B cell (primary cell): Measurements from ENCODE around the gene XYLT1. TPM values are rescaled to one million over a fixed set of nuclear protein-coding genes. Genes with fewer than 3 reads are reported as not detected.
A peak's percentile ranks its signal among the peaks of the same experiment; 100 is the strongest.

Experiments
- ATAC-seq: fragments of 200-7000 bp; cut with Tn5 transposase; one replicate; pipeline ENCODE4 v1.10.0; 2021; ENCODE audit warnings: low read depth, mild to moderate bottlenecking, moderate number of reproducible peaks, moderate library complexity
- CTCF ChIA-PET: fragments of 350-600 bp; sonication (Branson Sonifier 250); formaldehyde crosslinking; loops from one replicate; lab custom pipeline; 2021; ENCODE audit warnings: antibody characterized with exemption, inconsistent platforms; lab: Charles Lee
- POLR2A ChIA-PET: fragments of 350-600 bp; sonication (Branson Sonifier 250); formaldehyde crosslinking; loops from one replicate; lab custom pipeline; 2021; ENCODE audit warnings: antibody characterized with exemption; lab: Charles Lee
- DNase-seq: peaks from one replicate; pipeline ENCODE4 v3.0.0; 2013
- H2AFZ ChIP-seq: 2 replicates; pipeline ENCODE4 v1.6.1; 2012; ENCODE audit warnings: mild to moderate bottlenecking, low read depth, low read length; ENCODE audit not compliant: insufficient read depth, poor library complexity, severe bottlenecking
- H3K27ac ChIP-seq, 2 donors: 1 replicate in 1 of 2; 2 replicates in 1 of 2; pipeline ENCODE4 v1.5.1; 2012 to 2013; ENCODE audit warnings: low read length in 2 of 2, mild to moderate bottlenecking in 2 of 2, moderate library complexity in 1 of 2
- H3K27me3 ChIP-seq, 4 experiments: fragments of 200-600 bp in 1 of 4; sonication (generic) in 1 of 4; replicated peaks in 1 of 4; 1 replicate in 2 of 4; 2 replicates in 2 of 4; pipeline versions ENCODE4 v1.6.1 to v1.7.0; 2013 to 2016; ENCODE audit warnings: low read length in 3 of 4, mild to moderate bottlenecking in 2 of 4, mixed read lengths in 1 of 4, moderate library complexity in 1 of 4; ENCODE audit not compliant: insufficient read depth in 4 of 4, control insufficient read depth in 3 of 4; ENCODE audit errors: control extremely low read depth in 1 of 4
- H3K36me3 ChIP-seq, 2 experiments: replicated peaks in 1 of 2; 1 replicate in 1 of 2; 2 replicates in 1 of 2; pipeline versions ENCODE4 v1.6.1 to v1.7.1; 2013; ENCODE audit warnings: low read length in 1 of 2; ENCODE audit not compliant: insufficient read depth in 2 of 2, control insufficient read depth in 1 of 2; ENCODE audit errors: control extremely low read depth in 1 of 2, extremely low read depth in 1 of 2
- H3K4me1 ChIP-seq, 2 donors: fragments of 200-600 bp in 1 of 2; sonication (generic) in 1 of 2; 1 replicate in 1 of 2; 2 replicates in 1 of 2; pipeline versions ENCODE4 v1.5.1 to v1.6.1; 2013 to 2017; ENCODE audit warnings: low read length in 2 of 2; ENCODE audit not compliant: control insufficient read depth in 2 of 2, insufficient read depth in 2 of 2
- H3K4me2 ChIP-seq: replicated peaks from 2 replicates; pipeline ENCODE3; 2012; ENCODE audit warnings: mild to moderate bottlenecking, low read depth, low read length; ENCODE audit not compliant: poor library complexity, severe bottlenecking
- H3K4me3 ChIP-seq, 5 experiments: fragments of 200-600 bp in 1 of 5; sonication (generic) in 1 of 5; 1 replicate in 3 of 5; 2 replicates in 2 of 5; pipeline versions ENCODE4 v1.5.1 to v1.7.0; 2011 to 2016; ENCODE audit warnings: low read length in 4 of 5, mild to moderate bottlenecking in 4 of 5, low read depth in 2 of 5, control low read depth in 1 of 5, moderate library complexity in 1 of 5; ENCODE audit not compliant: insufficient read depth in 1 of 5; ENCODE audit errors: control extremely low read depth in 1 of 5, extremely low read depth in 1 of 5
- H3K79me2 ChIP-seq: fragments of 200-600 bp; sonication (generic); one replicate; pipeline ENCODE4 v1.6.0; 2016; ENCODE audit warnings: low read length; ENCODE audit not compliant: control insufficient read depth, insufficient read depth
- H3K9ac ChIP-seq: fragments of 200-600 bp; sonication (generic); 2 replicates; pipeline ENCODE4 v1.6.1; 2017; ENCODE audit warnings: mild to moderate bottlenecking, low read length, moderate library complexity
- H3K9me3 ChIP-seq, 3 donors: one replicate each; pipeline versions ENCODE4 v1.6.1 to v1.7.1; 2013; ENCODE audit warnings: low read length in 2 of 3; ENCODE audit not compliant: control insufficient read depth in 2 of 3, insufficient read depth in 1 of 3; ENCODE audit errors: control extremely low read depth in 1 of 3
- H4K20me1 ChIP-seq: 2 replicates; pipeline ENCODE4 v1.6.0; 2012; ENCODE audit warnings: mild to moderate bottlenecking, low read length; ENCODE audit not compliant: insufficient read depth, control insufficient read depth, poor library complexity, severe bottlenecking
- H3K27ac Mint-ChIP-seq: one replicate; pipeline ENCODE4 v1.8.0; 2021; ENCODE audit warnings: mixed read lengths
- H3K27me3 Mint-ChIP-seq: one replicate; pipeline ENCODE4 v1.8.0; 2021; ENCODE audit warnings: mixed read lengths
- H3K4me1 Mint-ChIP-seq: one replicate; pipeline ENCODE4 v1.8.0; 2021; ENCODE audit warnings: mixed read lengths
- H3K4me3 Mint-ChIP-seq: one replicate; pipeline ENCODE4 v1.8.0; 2021; ENCODE audit warnings: mixed read lengths
- H3K9me3 Mint-ChIP-seq: one replicate; pipeline ENCODE4 v1.8.0; 2022; ENCODE audit warnings: mixed read lengths; ENCODE audit not compliant: insufficient read depth
- EZH2 ChIP-seq: IDR thresholded peaks from 2 replicates; pipeline ENCODE4 v1.6.1; 2012; ENCODE audit warnings: borderline replicate concordance, low read depth, mild to moderate bottlenecking, moderate library complexity, low read length; ENCODE audit not compliant: insufficient read depth, poor library complexity, severe bottlenecking
- WGBS: methylation state at CpG from one replicate; pipeline ENCODE4 v1.1.5; 2013; ENCODE audit warnings: missing lambda C conversion rate; ENCODE audit not compliant: insufficient coverage; 5-methylcytosine and 5-hydroxymethylcytosine counted together
- intact Hi-C: fragments of 100-400 bp; cut with micrococcal nuclease; formaldehyde crosslinking; loops from one replicate; pipeline ENCODE4 v1.10.0; 2022
- polyA plus RNA-seq: library from polyadenylated mRNA; depleted of rRNA; stranded (reverse); fragments of >200 nt; gene quantifications from 2 replicates; pipeline ENCODE4 v1.2.3, GENCODE V29; 2012
- total RNA-seq, 2 donors: library from RNA; stranded (reverse); fragments of 120-200 nt in 1 of 2; gene quantifications; 1 replicate in 1 of 2; 2 replicates in 1 of 2; pipeline versions ENCODE4 v1.2.3 to v1.2.4, GENCODE V29; 2013 to 2022
- TF ChIP-seq, protein P1 (sequence below): fragments of 200-600 bp; IDR thresholded peaks from one replicate; pipeline ENCODE4 v1.8.0; 2022; ENCODE audit warnings: antibody characterized with exemption, mild to moderate bottlenecking

The XYLT1 gene
- total and polyA plus RNA-seq, 2 donors (not counting 1 experiment from before 2014, with no cell fraction given), result 8.7 to 59.6 TPM

DNA sequence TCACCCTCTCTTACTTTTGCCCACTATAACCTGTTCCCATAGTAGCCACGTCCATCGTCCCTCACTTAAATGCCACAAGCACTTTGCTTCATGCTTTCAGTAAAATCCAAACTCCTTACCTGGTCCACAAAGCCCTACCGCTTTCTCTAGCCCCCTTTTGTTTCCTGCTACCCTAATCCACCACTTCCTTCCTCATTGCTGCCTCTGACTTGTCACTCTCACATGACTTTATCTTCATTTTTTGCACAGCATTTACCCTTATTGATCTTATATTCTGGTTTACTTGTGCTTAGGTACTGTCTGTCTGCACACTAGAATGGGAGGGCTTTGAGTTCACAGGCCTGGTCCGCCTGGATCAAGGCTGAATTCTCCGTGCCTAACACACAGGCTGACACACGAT lies 340.0 kb downstream of the XYLT1 start:
- Histone ChIP-seq H3K27me3 (no peaks in the 10 kb centered on the region), H3K4me2 (peak overlapping the region; percentile 6), H3K9me3 (no peaks in the 10 kb centered on the region), H4K20me1 (peaks cover 1% of the 10 kb centered on the region), H3K27ac (no peak overlapping the region), H2AFZ (no peak overlapping the region), H3K36me3 (peaks cover 1 to 81% of the 10 kb centered on the region in 2 experiments), H3K9ac (peak overlapping the region; percentile 10), H3K4me3 (no peak overlapping the region), H3K4me1 (peaks cover 9 to 15% of the 10 kb centered on the region in 2 donors), H3K79me2 (peaks cover 5% of the 10 kb centered on the region)
- ChIA-PET CTCF (no interaction called here), POLR2A (no interaction called here)
- Mint-ChIP-seq H3K4me3 (no peak overlapping the region), H3K4me1 (peaks cover 36% of the 10 kb centered on the region), H3K9me3 (no peaks in the 10 kb centered on the region), H3K27me3 (no peaks in the 10 kb centered on the region), H3K27ac (no peak overlapping the region)
- ATAC-seq (no peak), DNase-seq (no peak)
- intact Hi-C loops, result no loop called here
- 40% methylated on average over 3 of the region's 6 CpGs for WGBS
- TF ChIP-seq EZH2, result no peak
- TF ChIP-seq, protein P1, sequence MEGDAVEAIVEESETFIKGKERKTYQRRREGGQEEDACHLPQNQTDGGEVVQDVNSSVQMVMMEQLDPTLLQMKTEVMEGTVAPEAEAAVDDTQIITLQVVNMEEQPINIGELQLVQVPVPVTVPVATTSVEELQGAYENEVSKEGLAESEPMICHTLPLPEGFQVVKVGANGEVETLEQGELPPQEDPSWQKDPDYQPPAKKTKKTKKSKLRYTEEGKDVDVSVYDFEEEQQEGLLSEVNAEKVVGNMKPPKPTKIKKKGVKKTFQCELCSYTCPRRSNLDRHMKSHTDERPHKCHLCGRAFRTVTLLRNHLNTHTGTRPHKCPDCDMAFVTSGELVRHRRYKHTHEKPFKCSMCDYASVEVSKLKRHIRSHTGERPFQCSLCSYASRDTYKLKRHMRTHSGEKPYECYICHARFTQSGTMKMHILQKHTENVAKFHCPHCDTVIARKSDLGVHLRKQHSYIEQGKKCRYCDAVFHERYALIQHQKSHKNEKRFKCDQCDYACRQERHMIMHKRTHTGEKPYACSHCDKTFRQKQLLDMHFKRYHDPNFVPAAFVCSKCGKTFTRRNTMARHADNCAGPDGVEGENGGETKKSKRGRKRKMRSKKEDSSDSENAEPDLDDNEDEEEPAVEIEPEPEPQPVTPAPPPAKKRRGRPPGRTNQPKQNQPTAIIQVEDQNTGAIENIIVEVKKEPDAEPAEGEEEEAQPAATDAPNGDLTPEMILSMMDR, result no peak

DNA sequence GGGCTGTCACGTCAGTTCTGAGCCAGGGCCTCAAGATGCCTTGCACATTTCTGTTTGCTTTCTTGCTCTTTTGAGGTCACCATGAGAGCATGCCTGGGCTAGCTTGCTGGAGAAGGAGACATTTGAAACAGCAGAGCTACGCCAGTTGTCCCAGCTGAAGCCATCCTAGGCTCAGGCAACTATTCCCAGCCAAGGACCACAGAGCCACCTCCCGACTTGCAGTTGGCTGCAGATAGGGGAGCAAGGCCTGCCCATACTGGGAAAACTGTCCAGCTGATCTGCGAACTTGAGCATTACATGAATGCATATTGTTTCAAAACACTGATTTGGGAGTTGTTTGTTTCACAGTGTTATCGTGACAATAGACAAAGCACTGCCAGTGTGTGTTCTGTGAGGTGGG lies 340.8 kb downstream of the XYLT1 start:
- no peak overlapping the region for H3K27ac ChIP-seq
- H3K36me3 ChIP-seq, result peaks cover 3 to 83% of the 10 kb centered on the region in 2 experiments
- no peak overlapping the region for H3K9ac ChIP-seq
- no peak overlapping the region for H3K27ac Mint-ChIP-seq
- H3K9me3 ChIP-seq, result no peaks in the 10 kb centered on the region
- no peak for ATAC-seq
- peaks cover 35% of the 10 kb centered on the region for H3K4me1 Mint-ChIP-seq
- WGBS, result 97% methylated on average over 5 of the region's 5 CpGs
- POLR2A ChIA-PET, result no interaction called here
- intact Hi-C loops, result no loop called here
- peaks cover 8% of the 10 kb centered on the region for H4K20me1 ChIP-seq
- H3K79me2 ChIP-seq, result peaks cover 5% of the 10 kb centered on the region
- TF ChIP-seq EZH2, result no peak
- TF ChIP-seq, protein P1, result no peak
- H3K9me3 Mint-ChIP-seq, result no peaks in the 10 kb centered on the region
- no peaks in the 10 kb centered on the region for H3K27me3 Mint-ChIP-seq
- no peak for DNase-seq
- CTCF ChIA-PET, result no interaction called here
- no peak overlapping the region for H3K4me2 ChIP-seq
- H3K27me3 ChIP-seq, result no peaks in the 10 kb centered on the region
- H3K4me3 Mint-ChIP-seq, result no peak overlapping the region
- no peak overlapping the region for H2AFZ ChIP-seq
- H3K4me1 ChIP-seq, result peaks cover 9 to 15% of the 10 kb centered on the region in 2 donors
- H3K4me3 ChIP-seq, result no peak overlapping the region
